ENCODE measurements around the gene PC. TPM values are rescaled to one million over a fixed set of nuclear protein-coding genes. Genes with fewer than 3 reads are reported as not detected.

Gene PC
- total RNA-seq, 1 experiment from 2014 or later: 40.5 TPM

- no peak for TF ChIP-seq CTCF (IDR thresholded peaks at IDR 0.05; ENCODE audit: unreplicated experiment)
- Mint-ChIP-seq H3K4me3 (ENCODE audit: low read depth, unreplicated experiment) (no peak overlapping the region), H3K36me3 (ENCODE audit: insufficient read depth, unreplicated experiment) (peaks cover 59% of the 10 kb centered on the region), H3K4me1 (ENCODE audit: low read depth, unreplicated experiment) (peaks cover 10% of the 10 kb centered on the region), H3K9me3 (ENCODE audit: low read depth, unreplicated experiment) (no peaks in the 10 kb centered on the region), H3K27me3 (ENCODE audit: unreplicated experiment) (no peaks in the 10 kb centered on the region), H3K27ac (ENCODE audit: unreplicated experiment) (no peak overlapping the region)
- BruUV-seq (replicated peaks): no TSS peak
- no peak for DNase-seq
- intact Hi-C loops (cut with micrococcal nuclease; ENCODE audit: unreplicated experiment): no loop called here
- CTCF ChIA-PET: no interaction called here
These were observed 104.6 kb downstream of the PC start for GRCh38 chr11:66853242-66854229.

GRCh38 chr11:66852466-66853241 lies 105.5 kb downstream of the PC start:
- H3K4me3 Mint-ChIP-seq (ENCODE audit: low read depth, unreplicated experiment): no peak overlapping the region
- intact Hi-C loops (cut with micrococcal nuclease; ENCODE audit: unreplicated experiment): no loop called here
- H3K36me3 Mint-ChIP-seq (ENCODE audit: insufficient read depth, unreplicated experiment): peaks cover 50% of the 10 kb centered on the region
- no peaks in the 10 kb centered on the region for H3K9me3 Mint-ChIP-seq (ENCODE audit: low read depth, unreplicated experiment)
- TF ChIP-seq CTCF (IDR thresholded peaks at IDR 0.05; ENCODE audit: unreplicated experiment): no peak
- CTCF ChIA-PET: no interaction called here
- DNase-seq: no peak
- no TSS peak for BruUV-seq (replicated peaks)
- H3K27ac Mint-ChIP-seq (ENCODE audit: unreplicated experiment): peak overlapping the region; percentile 7
- peaks cover 10% of the 10 kb centered on the region for H3K4me1 Mint-ChIP-seq (ENCODE audit: low read depth, unreplicated experiment)
- no peaks in the 10 kb centered on the region for H3K27me3 Mint-ChIP-seq (ENCODE audit: unreplicated experiment)

GRCh38 chr11:66851698-66852465 lies 106.3 kb downstream of the PC start:
- peaks cover 46% of the 10 kb centered on the region for H3K36me3 Mint-ChIP-seq (ENCODE audit: insufficient read depth, unreplicated experiment)
- H3K4me1 Mint-ChIP-seq (ENCODE audit: low read depth, unreplicated experiment): peaks cover 10% of the 10 kb centered on the region
- peak overlapping the region; percentile 7 for H3K27ac Mint-ChIP-seq (ENCODE audit: unreplicated experiment)
- no TSS peak for BruUV-seq (replicated peaks)
- CTCF ChIA-PET: no interaction called here
- no peak overlapping the region for H3K4me3 Mint-ChIP-seq (ENCODE audit: low read depth, unreplicated experiment)
- DNase-seq: no peak
- TF ChIP-seq CTCF (IDR thresholded peaks at IDR 0.05; ENCODE audit: unreplicated experiment): no peak
- no peaks in the 10 kb centered on the region for H3K27me3 Mint-ChIP-seq (ENCODE audit: unreplicated experiment)
- intact Hi-C loops (cut with micrococcal nuclease; ENCODE audit: unreplicated experiment): no loop called here
- H3K9me3 Mint-ChIP-seq (ENCODE audit: low read depth, unreplicated experiment): no peaks in the 10 kb centered on the region

GRCh38 chr11:66851239-66851596 lies 107.0 kb downstream of the PC start:
- TF ChIP-seq CTCF (IDR thresholded peaks at IDR 0.05; ENCODE audit: unreplicated experiment): no peak
- CTCF ChIA-PET: no interaction called here
- Mint-ChIP-seq H3K4me3 (ENCODE audit: low read depth, unreplicated experiment) (no peak overlapping the region), H3K36me3 (ENCODE audit: insufficient read depth, unreplicated experiment) (peaks cover 45% of the 10 kb centered on the region), H3K27ac (ENCODE audit: unreplicated experiment) (no peak overlapping the region), H3K27me3 (ENCODE audit: unreplicated experiment) (no peaks in the 10 kb centered on the region), H3K9me3 (ENCODE audit: low read depth, unreplicated experiment) (no peaks in the 10 kb centered on the region), H3K4me1 (ENCODE audit: low read depth, unreplicated experiment) (peaks cover 10% of the 10 kb centered on the region)
- BruUV-seq (replicated peaks): no TSS peak
- no peak for DNase-seq
- intact Hi-C loops (cut with micrococcal nuclease; ENCODE audit: unreplicated experiment): no loop called here

All from Calu3 (cell line).